GM23338 (cell line): Measurements from ENCODE around the gene DNAJB13. TPM values are rescaled to one million over a fixed set of nuclear protein-coding genes. Genes with fewer than 3 reads are reported as not detected.

Experiments used
- ATAC-seq: fragments of 200-7000 bp; cut with Tn5 transposase; 3 replicates; pipeline ENCODE4 v1.9.1; 2020
- DNase-seq: peaks from one replicate; pipeline ENCODE4 v3.0.0-alpha.2; 2015; ENCODE audit warnings: low spot score
- H2AFZ ChIP-seq: fragments of 200-600 bp; sonication (generic); 2 replicates; pipeline ENCODE4 v1.8.0; 2016; ENCODE audit warnings: antibody characterized with exemption, mild to moderate bottlenecking, moderate library complexity
- H3F3A ChIP-seq: fragments of 200-600 bp; sonication (generic); replicated peaks from 2 replicates; pipeline ENCODE4 v1.8.0; 2017; ENCODE audit warnings: antibody characterized with exemption, mixed run types, low read depth
- H3K27ac ChIP-seq: fragments of 200-600 bp; sonication (generic); 2 replicates; pipeline ENCODE4 v1.6.1; 2016; ENCODE audit warnings: low read depth
- H3K27me3 ChIP-seq: fragments of 200-600 bp; sonication (generic); 2 replicates; pipeline ENCODE4 v1.8.0; 2016; ENCODE audit warnings: mild to moderate bottlenecking, mixed run types, moderate library complexity; ENCODE audit not compliant: insufficient read depth
- H3K36me3 ChIP-seq: fragments of 200-600 bp; sonication (generic); 2 replicates; pipeline ENCODE4 v1.8.0; 2016; ENCODE audit warnings: mild to moderate bottlenecking; ENCODE audit not compliant: insufficient read depth
- H3K4me1 ChIP-seq: fragments of 200-600 bp; sonication (generic); 2 replicates; pipeline ENCODE4 v1.8.0; 2016; ENCODE audit warnings: mild to moderate bottlenecking, moderate library complexity; ENCODE audit not compliant: insufficient read depth
- H3K4me2 ChIP-seq: fragments of 200-600 bp; sonication (generic); 2 replicates; pipeline ENCODE4 v1.7.1; 2017; ENCODE audit warnings: mixed run types
- H3K4me3 ChIP-seq: fragments of 200-600 bp; sonication (generic); 2 replicates; pipeline ENCODE4 v1.6.1; 2016; ENCODE audit warnings: mixed run types
- H3K79me2 ChIP-seq: fragments of 200-600 bp; sonication (generic); replicated peaks from 2 replicates; pipeline ENCODE4 v1.8.0; 2017; ENCODE audit warnings: mild to moderate bottlenecking; ENCODE audit not compliant: insufficient read depth
- H3K9me2 ChIP-seq: fragments of 200-600 bp; sonication (generic); 2 replicates; pipeline ENCODE4 v1.8.0; 2017; ENCODE audit not compliant: insufficient read depth
- H4K20me1 ChIP-seq: fragments of 200-600 bp; sonication (generic); replicated peaks from 2 replicates; pipeline ENCODE4 v1.8.0; 2017; ENCODE audit warnings: mild to moderate bottlenecking; ENCODE audit not compliant: insufficient read depth
- H3K27ac Mint-ChIP-seq: 2 replicates; pipeline ENCODE4 v1.8.0; 2020; ENCODE audit warnings: inconsistent platforms, mild to moderate bottlenecking, moderate library complexity, mixed read lengths
- H3K27me3 Mint-ChIP-seq: 3 replicates; pipeline ENCODE4 v1.8.0; 2022; ENCODE audit warnings: low read depth, mild to moderate bottlenecking, moderate library complexity, mixed read lengths, inconsistent platforms; ENCODE audit not compliant: insufficient read depth, poor library complexity
- H3K36me3 Mint-ChIP-seq: 3 replicates; pipeline ENCODE4 v1.8.0; 2021; ENCODE audit warnings: low read depth, mild to moderate bottlenecking, inconsistent platforms, moderate library complexity, mixed read lengths
- H3K4me1 Mint-ChIP-seq: 3 replicates; pipeline ENCODE4 v1.8.0; 2020; ENCODE audit warnings: mild to moderate bottlenecking, inconsistent platforms, mixed read lengths
- H3K4me3 Mint-ChIP-seq: 3 replicates; pipeline ENCODE4 v1.8.0; 2021; ENCODE audit warnings: moderate library complexity, mild to moderate bottlenecking, inconsistent platforms, mixed read lengths
- H3K9me3 Mint-ChIP-seq: 3 replicates; pipeline ENCODE4 v1.8.0; 2020; ENCODE audit warnings: moderate library complexity, mild to moderate bottlenecking, inconsistent platforms, mixed read lengths
- CREB1 ChIP-seq: fragments of 250-450 bp; sonication (Bioruptor Pico); IDR thresholded peaks from 2 replicates; pipeline ENCODE4 v1.5.0; 2020; ENCODE audit warnings: low read depth, mild to moderate bottlenecking, moderate library complexity
- EZH2phosphoT487 ChIP-seq: fragments of 200-600 bp; sonication (generic); IDR thresholded peaks from one replicate; pipeline ENCODE4 v1.8.1; 2018; ENCODE audit warnings: antibody characterized with exemption; ENCODE audit not compliant: unreplicated experiment
- JUNB ChIP-seq: IDR thresholded peaks from one replicate; pipeline ENCODE4 v1.6.1; 2016; ENCODE audit warnings: antibody characterized with exemption; ENCODE audit not compliant: unreplicated experiment
- NANOG ChIP-seq: IDR thresholded peaks from 2 replicates; pipeline ENCODE4 v1.6.1; 2016; ENCODE audit warnings: antibody characterized with exemption, borderline replicate concordance
- POLR2AphosphoS5 ChIP-seq: IDR thresholded peaks from 2 replicates; pipeline ENCODE4 v1.6.1; 2016; ENCODE audit warnings: antibody characterized with exemption, low read depth
- STAT1 ChIP-seq: IDR thresholded peaks from one replicate; pipeline ENCODE4 v1.6.1; 2016; ENCODE audit warnings: antibody characterized with exemption; ENCODE audit not compliant: unreplicated experiment
- ZNF114 ChIP-seq: fragments of 250-450 bp; sonication (Bioruptor Pico); IDR thresholded peaks from 2 replicates; pipeline ENCODE4 v1.5.0; 2020; ENCODE audit warnings: mild to moderate bottlenecking, moderate library complexity
- polyA plus RNA-seq: library from polyadenylated mRNA; unstranded; fragments of >200 nt; fragmentation: Nextera tagmentation; extraction: Ambion mirVana; gene quantifications from 2 replicates; pipeline ENCODE4 v1.2.1, GENCODE V29; 2016
- total RNA-seq: library from RNA; depleted of rRNA; stranded (reverse); fragments of >200 nt; shearing (Covaris generic); gene quantifications from 2 replicates; pipeline ENCODE4 v1.2.3, GENCODE V29; 2014
- TF ChIP-seq, protein P1 (sequence below): fragments of 250-450 bp; sonication (Bioruptor Pico); IDR thresholded peaks from 2 replicates; pipeline ENCODE4 v1.5.0; 2020; ENCODE audit warnings: mild to moderate bottlenecking, moderate library complexity
- TF ChIP-seq, protein P2 (sequence below), 2 experiments: fragments of 200-600 bp in 1 of 2; sonication (generic) in 1 of 2; conservative IDR thresholded peaks; 2 replicates each; pipeline versions ENCODE4 v1.5.1 to v1.6.1; 2016 to 2017; ENCODE audit warnings: antibody characterized with exemption in 2 of 2, low read depth in 2 of 2, mild to moderate bottlenecking in 2 of 2, moderate library complexity in 1 of 2
- TF ChIP-seq, protein P3 (sequence below): IDR thresholded peaks from 2 replicates; pipeline ENCODE4 v1.6.1; 2016; ENCODE audit warnings: antibody characterized with exemption
- TF ChIP-seq, protein P4 (sequence below): IDR thresholded peaks from one replicate; pipeline ENCODE4 v1.6.1; 2018; ENCODE audit warnings: antibody characterized with exemption; ENCODE audit not compliant: unreplicated experiment

The DNAJB13 gene
- total and polyA plus RNA-seq, 2 experiments from 2014 or later = 0.14 to 0.32 TPM

DNA sequence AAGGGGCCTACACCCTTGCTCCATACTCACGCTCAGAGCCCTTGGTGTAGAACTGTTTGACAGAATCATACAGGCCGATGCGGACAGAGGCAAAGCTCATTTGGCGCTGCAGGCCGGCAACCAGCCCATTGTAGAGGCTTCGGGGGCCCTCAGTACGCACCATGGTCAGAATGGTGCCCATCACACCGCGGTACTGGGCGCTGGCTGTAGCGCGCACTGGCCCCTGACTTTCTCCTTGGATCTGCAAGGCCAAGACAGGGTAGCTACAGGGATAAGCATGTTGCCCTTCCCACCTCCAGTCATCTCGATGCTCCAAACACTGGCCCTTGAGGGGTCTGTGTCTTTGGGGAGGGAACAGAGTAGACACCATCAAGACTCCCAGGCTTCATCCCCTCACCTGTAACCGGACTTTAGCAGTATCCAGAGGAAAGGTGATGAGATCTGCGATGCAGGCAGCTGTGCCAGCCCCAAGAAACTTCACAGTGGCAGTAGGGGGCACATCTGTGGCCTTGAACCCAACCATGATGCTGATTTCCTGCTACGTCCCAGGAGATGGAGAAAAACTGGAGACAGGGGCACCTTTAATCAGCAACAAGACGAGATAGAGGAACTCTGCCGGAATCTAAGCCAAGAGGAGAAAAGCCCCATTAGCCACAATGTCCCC, 27.2 kb downstream of the DNAJB13 start (continued):
- TF ChIP-seq, protein P1, sequence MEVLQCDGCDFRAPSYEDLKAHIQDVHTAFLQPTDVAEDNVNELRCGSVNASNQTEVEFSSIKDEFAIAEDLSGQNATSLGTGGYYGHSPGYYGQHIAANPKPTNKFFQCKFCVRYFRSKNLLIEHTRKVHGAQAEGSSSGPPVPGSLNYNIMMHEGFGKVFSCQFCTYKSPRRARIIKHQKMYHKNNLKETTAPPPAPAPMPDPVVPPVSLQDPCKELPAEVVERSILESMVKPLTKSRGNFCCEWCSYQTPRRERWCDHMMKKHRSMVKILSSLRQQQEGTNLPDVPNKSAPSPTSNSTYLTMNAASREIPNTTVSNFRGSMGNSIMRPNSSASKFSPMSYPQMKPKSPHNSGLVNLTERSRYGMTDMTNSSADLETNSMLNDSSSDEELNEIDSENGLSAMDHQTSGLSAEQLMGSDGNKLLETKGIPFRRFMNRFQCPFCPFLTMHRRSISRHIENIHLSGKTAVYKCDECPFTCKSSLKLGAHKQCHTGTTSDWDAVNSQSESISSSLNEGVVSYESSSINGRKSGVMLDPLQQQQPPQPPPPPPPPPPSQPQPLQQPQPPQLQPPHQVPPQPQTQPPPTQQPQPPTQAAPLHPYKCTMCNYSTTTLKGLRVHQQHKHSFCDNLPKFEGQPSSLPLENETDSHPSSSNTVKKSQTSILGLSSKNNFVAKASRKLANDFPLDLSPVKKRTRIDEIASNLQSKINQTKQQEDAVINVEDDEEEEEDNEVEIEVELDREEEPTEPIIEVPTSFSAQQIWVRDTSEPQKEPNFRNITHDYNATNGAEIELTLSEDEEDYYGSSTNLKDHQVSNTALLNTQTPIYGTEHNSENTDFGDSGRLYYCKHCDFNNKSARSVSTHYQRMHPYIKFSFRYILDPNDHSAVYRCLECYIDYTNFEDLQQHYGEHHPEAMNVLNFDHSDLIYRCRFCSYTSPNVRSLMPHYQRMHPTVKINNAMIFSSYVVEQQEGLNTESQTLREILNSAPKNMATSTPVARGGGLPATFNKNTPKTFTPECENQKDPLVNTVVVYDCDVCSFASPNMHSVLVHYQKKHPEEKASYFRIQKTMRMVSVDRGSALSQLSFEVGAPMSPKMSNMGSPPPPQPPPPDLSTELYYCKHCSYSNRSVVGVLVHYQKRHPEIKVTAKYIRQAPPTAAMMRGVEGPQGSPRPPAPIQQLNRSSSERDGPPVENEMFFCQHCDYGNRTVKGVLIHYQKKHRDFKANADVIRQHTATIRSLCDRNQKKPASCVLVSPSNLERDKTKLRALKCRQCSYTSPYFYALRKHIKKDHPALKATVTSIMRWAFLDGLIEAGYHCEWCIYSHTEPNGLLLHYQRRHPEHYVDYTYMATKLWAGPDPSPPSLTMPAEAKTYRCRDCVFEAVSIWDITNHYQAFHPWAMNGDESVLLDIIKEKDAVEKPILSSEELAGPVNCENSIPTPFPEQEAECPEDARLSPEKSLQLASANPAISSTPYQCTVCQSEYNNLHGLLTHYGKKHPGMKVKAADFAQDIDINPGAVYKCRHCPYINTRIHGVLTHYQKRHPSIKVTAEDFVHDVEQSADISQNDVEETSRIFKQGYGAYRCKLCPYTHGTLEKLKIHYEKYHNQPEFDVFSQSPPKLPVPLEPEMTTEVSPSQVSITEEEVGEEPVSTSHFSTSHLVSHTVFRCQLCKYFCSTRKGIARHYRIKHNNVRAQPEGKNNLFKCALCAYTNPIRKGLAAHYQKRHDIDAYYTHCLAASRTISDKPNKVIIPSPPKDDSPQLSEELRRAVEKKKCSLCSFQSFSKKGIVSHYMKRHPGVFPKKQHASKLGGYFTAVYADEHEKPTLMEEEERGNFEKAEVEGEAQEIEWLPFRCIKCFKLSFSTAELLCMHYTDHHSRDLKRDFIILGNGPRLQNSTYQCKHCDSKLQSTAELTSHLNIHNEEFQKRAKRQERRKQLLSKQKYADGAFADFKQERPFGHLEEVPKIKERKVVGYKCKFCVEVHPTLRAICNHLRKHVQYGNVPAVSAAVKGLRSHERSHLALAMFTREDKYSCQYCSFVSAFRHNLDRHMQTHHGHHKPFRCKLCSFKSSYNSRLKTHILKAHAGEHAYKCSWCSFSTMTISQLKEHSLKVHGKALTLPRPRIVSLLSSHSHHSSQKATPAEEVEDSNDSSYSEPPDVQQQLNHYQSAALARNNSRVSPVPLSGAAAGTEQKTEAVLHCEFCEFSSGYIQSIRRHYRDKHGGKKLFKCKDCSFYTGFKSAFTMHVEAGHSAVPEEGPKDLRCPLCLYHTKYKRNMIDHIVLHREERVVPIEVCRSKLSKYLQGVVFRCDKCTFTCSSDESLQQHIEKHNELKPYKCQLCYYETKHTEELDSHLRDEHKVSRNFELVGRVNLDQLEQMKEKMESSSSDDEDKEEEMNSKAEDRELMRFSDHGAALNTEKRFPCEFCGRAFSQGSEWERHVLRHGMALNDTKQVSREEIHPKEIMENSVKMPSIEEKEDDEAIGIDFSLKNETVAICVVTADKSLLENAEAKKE (CRISPR knock-in tag) = no peak

DNA sequence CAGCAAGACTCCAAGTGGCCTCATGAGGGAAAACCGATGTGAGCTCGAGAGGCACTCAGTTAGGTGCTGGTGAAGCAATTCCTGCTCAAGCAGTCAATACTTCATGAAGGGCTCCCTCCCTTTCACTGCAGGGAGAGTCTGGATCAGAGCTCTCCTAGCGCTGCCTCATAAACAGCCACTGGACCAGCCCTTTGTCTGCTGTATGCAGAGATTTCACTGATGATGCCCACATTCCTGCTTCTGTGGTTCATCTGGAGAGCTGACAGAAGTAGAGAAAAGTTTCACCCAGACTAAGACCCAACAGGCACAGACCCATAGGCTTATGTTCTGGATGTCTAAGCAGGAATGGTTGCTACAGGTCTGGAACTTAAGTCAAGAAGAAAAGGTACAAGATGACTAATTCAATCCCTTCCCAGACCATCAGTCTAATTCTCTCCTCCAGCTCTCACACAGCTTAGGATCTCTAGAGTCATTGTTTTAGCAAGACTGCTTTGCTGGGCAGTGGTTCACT, 27.8 kb downstream of the DNAJB13 start:
- Histone ChIP-seq H3K4me1 (peaks cover 25% of the 10 kb centered on the region), H3K27ac (no peak overlapping the region), H3F3A (peaks cover 2% of the 10 kb centered on the region; the same call in 1 of the 2 replicates), H4K20me1 (peaks cover 13% of the 10 kb centered on the region), H3K27me3 (no peaks in the 10 kb centered on the region), H3K9me2 (no peaks in the 10 kb centered on the region), H2AFZ (no peak overlapping the region), H3K4me2 (no peak overlapping the region), H3K36me3 (peaks cover 32% of the 10 kb centered on the region), H3K4me3 (no peak overlapping the region), H3K79me2 (peaks cover 14% of the 10 kb centered on the region)
- no peak overlapping the region for H3K27ac Mint-ChIP-seq
- no peaks in the 10 kb centered on the region; the same call in 1 of the 3 replicates for H3K9me3 Mint-ChIP-seq
- peaks cover 29% of the 10 kb centered on the region for H3K4me1 Mint-ChIP-seq
- H3K36me3 Mint-ChIP-seq = peaks cover 78% of the 10 kb centered on the region
- H3K4me3 Mint-ChIP-seq = no peak overlapping the region
- no peak for DNase-seq
- no peak for ATAC-seq
- peaks cover 26% of the 10 kb centered on the region for H3K27me3 Mint-ChIP-seq
- TF ChIP-seq, protein P2, sequence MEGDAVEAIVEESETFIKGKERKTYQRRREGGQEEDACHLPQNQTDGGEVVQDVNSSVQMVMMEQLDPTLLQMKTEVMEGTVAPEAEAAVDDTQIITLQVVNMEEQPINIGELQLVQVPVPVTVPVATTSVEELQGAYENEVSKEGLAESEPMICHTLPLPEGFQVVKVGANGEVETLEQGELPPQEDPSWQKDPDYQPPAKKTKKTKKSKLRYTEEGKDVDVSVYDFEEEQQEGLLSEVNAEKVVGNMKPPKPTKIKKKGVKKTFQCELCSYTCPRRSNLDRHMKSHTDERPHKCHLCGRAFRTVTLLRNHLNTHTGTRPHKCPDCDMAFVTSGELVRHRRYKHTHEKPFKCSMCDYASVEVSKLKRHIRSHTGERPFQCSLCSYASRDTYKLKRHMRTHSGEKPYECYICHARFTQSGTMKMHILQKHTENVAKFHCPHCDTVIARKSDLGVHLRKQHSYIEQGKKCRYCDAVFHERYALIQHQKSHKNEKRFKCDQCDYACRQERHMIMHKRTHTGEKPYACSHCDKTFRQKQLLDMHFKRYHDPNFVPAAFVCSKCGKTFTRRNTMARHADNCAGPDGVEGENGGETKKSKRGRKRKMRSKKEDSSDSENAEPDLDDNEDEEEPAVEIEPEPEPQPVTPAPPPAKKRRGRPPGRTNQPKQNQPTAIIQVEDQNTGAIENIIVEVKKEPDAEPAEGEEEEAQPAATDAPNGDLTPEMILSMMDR (conservative IDR thresholded peaks at IDR 0.05; ENCODE audit: low read depth in 2 of 2) = no peak
- TF ChIP-seq, protein P3, sequence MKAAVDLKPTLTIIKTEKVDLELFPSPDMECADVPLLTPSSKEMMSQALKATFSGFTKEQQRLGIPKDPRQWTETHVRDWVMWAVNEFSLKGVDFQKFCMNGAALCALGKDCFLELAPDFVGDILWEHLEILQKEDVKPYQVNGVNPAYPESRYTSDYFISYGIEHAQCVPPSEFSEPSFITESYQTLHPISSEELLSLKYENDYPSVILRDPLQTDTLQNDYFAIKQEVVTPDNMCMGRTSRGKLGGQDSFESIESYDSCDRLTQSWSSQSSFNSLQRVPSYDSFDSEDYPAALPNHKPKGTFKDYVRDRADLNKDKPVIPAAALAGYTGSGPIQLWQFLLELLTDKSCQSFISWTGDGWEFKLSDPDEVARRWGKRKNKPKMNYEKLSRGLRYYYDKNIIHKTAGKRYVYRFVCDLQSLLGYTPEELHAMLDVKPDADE = no peak
- TF ChIP-seq, protein P4, sequence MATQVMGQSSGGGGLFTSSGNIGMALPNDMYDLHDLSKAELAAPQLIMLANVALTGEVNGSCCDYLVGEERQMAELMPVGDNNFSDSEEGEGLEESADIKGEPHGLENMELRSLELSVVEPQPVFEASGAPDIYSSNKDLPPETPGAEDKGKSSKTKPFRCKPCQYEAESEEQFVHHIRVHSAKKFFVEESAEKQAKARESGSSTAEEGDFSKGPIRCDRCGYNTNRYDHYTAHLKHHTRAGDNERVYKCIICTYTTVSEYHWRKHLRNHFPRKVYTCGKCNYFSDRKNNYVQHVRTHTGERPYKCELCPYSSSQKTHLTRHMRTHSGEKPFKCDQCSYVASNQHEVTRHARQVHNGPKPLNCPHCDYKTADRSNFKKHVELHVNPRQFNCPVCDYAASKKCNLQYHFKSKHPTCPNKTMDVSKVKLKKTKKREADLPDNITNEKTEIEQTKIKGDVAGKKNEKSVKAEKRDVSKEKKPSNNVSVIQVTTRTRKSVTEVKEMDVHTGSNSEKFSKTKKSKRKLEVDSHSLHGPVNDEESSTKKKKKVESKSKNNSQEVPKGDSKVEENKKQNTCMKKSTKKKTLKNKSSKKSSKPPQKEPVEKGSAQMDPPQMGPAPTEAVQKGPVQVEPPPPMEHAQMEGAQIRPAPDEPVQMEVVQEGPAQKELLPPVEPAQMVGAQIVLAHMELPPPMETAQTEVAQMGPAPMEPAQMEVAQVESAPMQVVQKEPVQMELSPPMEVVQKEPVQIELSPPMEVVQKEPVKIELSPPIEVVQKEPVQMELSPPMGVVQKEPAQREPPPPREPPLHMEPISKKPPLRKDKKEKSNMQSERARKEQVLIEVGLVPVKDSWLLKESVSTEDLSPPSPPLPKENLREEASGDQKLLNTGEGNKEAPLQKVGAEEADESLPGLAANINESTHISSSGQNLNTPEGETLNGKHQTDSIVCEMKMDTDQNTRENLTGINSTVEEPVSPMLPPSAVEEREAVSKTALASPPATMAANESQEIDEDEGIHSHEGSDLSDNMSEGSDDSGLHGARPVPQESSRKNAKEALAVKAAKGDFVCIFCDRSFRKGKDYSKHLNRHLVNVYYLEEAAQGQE = no peak
- TF ChIP-seq ZNF114 (no peak), EZH2phosphoT487 (no peak), CREB1 (CRISPR knock-in tag) (no peak), STAT1 (no peak), NANOG (no peak), JUNB (no peak), POLR2AphosphoS5 (no peak)
